Osteocyte (in vitro differentiated cells): ENCODE results near the gene GGACT. TPM values are rescaled to one million over a fixed set of nuclear protein-coding genes. Genes with fewer than 3 reads are reported as not detected.

Source experiments
- DNase-seq: peaks from one replicate; pipeline ENCODE4 v3.0.0; 2021; ENCODE audit warnings: mixed read lengths; ENCODE audit not compliant: unreplicated experiment; ENCODE audit errors: extremely low spot score
- H3K27ac Mint-ChIP-seq: one replicate; pipeline ENCODE4 v1.8.0; 2021; ENCODE audit warnings: mild to moderate bottlenecking, mixed read lengths; ENCODE audit not compliant: unreplicated experiment
- H3K27me3 Mint-ChIP-seq: one replicate; pipeline ENCODE4 v1.8.0; 2021; ENCODE audit warnings: mixed read lengths; ENCODE audit not compliant: unreplicated experiment
- H3K36me3 Mint-ChIP-seq: one replicate; pipeline ENCODE4 v1.8.0; 2021; ENCODE audit warnings: mixed read lengths; ENCODE audit not compliant: unreplicated experiment
- H3K4me1 Mint-ChIP-seq: one replicate; pipeline ENCODE4 v1.8.0; 2021; ENCODE audit warnings: mixed read lengths; ENCODE audit not compliant: unreplicated experiment
- H3K4me3 Mint-ChIP-seq: one replicate; pipeline ENCODE4 v1.8.0; 2021; ENCODE audit warnings: mild to moderate bottlenecking, moderate library complexity, mixed read lengths; ENCODE audit not compliant: unreplicated experiment
- H3K9me3 Mint-ChIP-seq: one replicate; pipeline ENCODE4 v1.8.0; 2021; ENCODE audit warnings: mixed read lengths; ENCODE audit not compliant: unreplicated experiment
- CTCF ChIP-seq: fragments of 200-600 bp; sonication (generic); IDR thresholded peaks from 2 replicates; pipeline ENCODE4 v1.5.0; 2021; ENCODE audit warnings: antibody characterized with exemption, mild to moderate bottlenecking, moderate library complexity
- total RNA-seq: library from RNA; stranded (reverse); gene quantifications from 2 replicates; pipeline ENCODE4 v1.2.1, GENCODE V29; 2021

GGACT gene
- total RNA-seq, 1 donor from 2014 or later: 7.1 TPM

- H3K4me3 Mint-ChIP-seq: no peak overlapping the region
- H3K27ac Mint-ChIP-seq: peak overlapping the region; percentile 75
- no peaks in the 10 kb centered on the region for H3K27me3 Mint-ChIP-seq
- DNase-seq: no peak
- peaks cover 3% of the 10 kb centered on the region for H3K36me3 Mint-ChIP-seq
- TF ChIP-seq CTCF: no peak
- peaks cover 62% of the 10 kb centered on the region for H3K4me1 Mint-ChIP-seq
- H3K9me3 Mint-ChIP-seq: no peaks in the 10 kb centered on the region
Measured at GRCh38 chr13:100512422-100512821, 76.2 kb downstream of the GGACT start.

- Mint-ChIP-seq H3K4me1 (peaks cover 63% of the 10 kb centered on the region), H3K36me3 (peaks cover 3% of the 10 kb centered on the region), H3K9me3 (no peaks in the 10 kb centered on the region), H3K27ac (no peak overlapping the region), H3K4me3 (no peak overlapping the region), H3K27me3 (no peaks in the 10 kb centered on the region)
- no peak for TF ChIP-seq CTCF
- no peak for DNase-seq
Measured at GRCh38 chr13:100511466-100511865, 77.1 kb downstream of the GGACT start.

GRCh38 chr13:100510208-100510957 is 78.2 kb downstream of the GGACT start:
- no peak for DNase-seq
- Mint-ChIP-seq H3K9me3 (no peaks in the 10 kb centered on the region), H3K36me3 (no peaks in the 10 kb centered on the region), H3K27me3 (no peaks in the 10 kb centered on the region), H3K27ac (no peak overlapping the region), H3K4me3 (no peak overlapping the region), H3K4me1 (peaks cover 62% of the 10 kb centered on the region)
- TF ChIP-seq CTCF: no peak

GRCh38 chr13:100508996-100509395 is 79.6 kb downstream of the GGACT start:
- peaks cover 55% of the 10 kb centered on the region for H3K4me1 Mint-ChIP-seq
- H3K4me3 Mint-ChIP-seq: no peak overlapping the region
- DNase-seq: no peak
- no peaks in the 10 kb centered on the region for H3K27me3 Mint-ChIP-seq
- no peak overlapping the region for H3K27ac Mint-ChIP-seq
- no peaks in the 10 kb centered on the region for H3K9me3 Mint-ChIP-seq
- no peaks in the 10 kb centered on the region for H3K36me3 Mint-ChIP-seq
- TF ChIP-seq CTCF: no peak

- DNase-seq: no peak
- H3K27me3 Mint-ChIP-seq: no peaks in the 10 kb centered on the region
- no peak for TF ChIP-seq CTCF
- no peak overlapping the region for H3K27ac Mint-ChIP-seq
- H3K4me1 Mint-ChIP-seq: peaks cover 50% of the 10 kb centered on the region
- H3K36me3 Mint-ChIP-seq: no peaks in the 10 kb centered on the region
- H3K4me3 Mint-ChIP-seq: no peak overlapping the region
- no peaks in the 10 kb centered on the region for H3K9me3 Mint-ChIP-seq
Measured at GRCh38 chr13:100508455-100508854, 80.1 kb downstream of the GGACT start.
